OCI-LY1 (cell line): Measurements from ENCODE around the gene CHRM2.

Experiments
- EZH2 ChIP-seq: fragments of 200-600 bp; sonication (generic), shearing (Covaris generic); IDR thresholded peaks from 2 replicates; pipeline ENCODE4 v1.8.0; 2017; ENCODE audit warnings: borderline replicate concordance, mixed run types, mild to moderate bottlenecking, antibody characterized with exemption, low read length, moderate library complexity, mixed read lengths
- TF ChIP-seq, protein P1 (sequence below): fragments of 200-600 bp; sonication (generic), shearing (Covaris generic); IDR thresholded peaks from 2 replicates; pipeline ENCODE4 v1.5.1; 2017; ENCODE audit warnings: mild to moderate bottlenecking, antibody characterized with exemption, low read length, moderate library complexity, mixed read lengths

DNA sequence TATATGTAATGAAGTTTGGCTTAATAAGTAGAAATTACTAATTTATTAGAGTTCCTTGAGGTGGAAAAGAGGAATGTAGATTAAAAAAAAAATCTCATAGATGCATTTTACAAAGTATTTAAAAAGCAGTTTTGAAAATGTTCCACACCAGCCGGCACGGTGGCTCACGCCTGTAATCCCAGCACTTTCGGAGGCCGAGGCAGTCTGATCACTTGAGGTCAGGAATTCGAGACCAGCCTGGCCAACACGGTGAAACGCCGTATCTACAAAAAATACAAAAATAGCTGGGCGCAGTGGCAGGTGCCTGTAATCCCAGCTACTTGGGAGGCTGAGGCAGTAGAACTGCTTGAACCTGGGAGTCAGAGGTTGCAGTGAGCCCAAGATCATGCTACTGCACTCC is 3.2 kb upstream of the CHRM2 start:
- TF ChIP-seq, protein P1, sequence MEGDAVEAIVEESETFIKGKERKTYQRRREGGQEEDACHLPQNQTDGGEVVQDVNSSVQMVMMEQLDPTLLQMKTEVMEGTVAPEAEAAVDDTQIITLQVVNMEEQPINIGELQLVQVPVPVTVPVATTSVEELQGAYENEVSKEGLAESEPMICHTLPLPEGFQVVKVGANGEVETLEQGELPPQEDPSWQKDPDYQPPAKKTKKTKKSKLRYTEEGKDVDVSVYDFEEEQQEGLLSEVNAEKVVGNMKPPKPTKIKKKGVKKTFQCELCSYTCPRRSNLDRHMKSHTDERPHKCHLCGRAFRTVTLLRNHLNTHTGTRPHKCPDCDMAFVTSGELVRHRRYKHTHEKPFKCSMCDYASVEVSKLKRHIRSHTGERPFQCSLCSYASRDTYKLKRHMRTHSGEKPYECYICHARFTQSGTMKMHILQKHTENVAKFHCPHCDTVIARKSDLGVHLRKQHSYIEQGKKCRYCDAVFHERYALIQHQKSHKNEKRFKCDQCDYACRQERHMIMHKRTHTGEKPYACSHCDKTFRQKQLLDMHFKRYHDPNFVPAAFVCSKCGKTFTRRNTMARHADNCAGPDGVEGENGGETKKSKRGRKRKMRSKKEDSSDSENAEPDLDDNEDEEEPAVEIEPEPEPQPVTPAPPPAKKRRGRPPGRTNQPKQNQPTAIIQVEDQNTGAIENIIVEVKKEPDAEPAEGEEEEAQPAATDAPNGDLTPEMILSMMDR: no peak
- TF ChIP-seq EZH2: no peak
